Prostate gland (tissue), 2 donors: ENCODE data around the gene CAPSL. TPM values are rescaled to one million over a fixed set of nuclear protein-coding genes. Genes with fewer than 3 reads are reported as not detected.

ENCODE experiments used
- DNase-seq: peaks from one replicate; pipeline ENCODE4 v3.0.0-alpha.2; 2019; ENCODE audit warnings: low spot score
- H3K27ac ChIP-seq, 2 donors: fragments of 200-600 bp; sonication (generic); 2 replicates each; pipeline ENCODE4 v1.5.1; 2017 to 2019
- H3K27me3 ChIP-seq: fragments of 200-600 bp; sonication (generic); replicated peaks from 2 replicates; pipeline ENCODE4 v1.5.1; 2019; ENCODE audit not compliant: insufficient read depth
- H3K36me3 ChIP-seq, 2 donors: fragments of 200-600 bp; sonication (generic); 1 replicate in 1 of 2; 2 replicates in 1 of 2; pipeline versions ENCODE4 v1.5.1 to v1.8.1; 2017 to 2019
- H3K4me1 ChIP-seq: fragments of 200-600 bp; sonication (generic); replicated peaks from 2 replicates; pipeline ENCODE4 v1.5.1; 2019
- H3K4me3 ChIP-seq, 2 donors: fragments of 200-600 bp; sonication (generic); 2 replicates each; pipeline ENCODE4 v1.5.1; 2017 to 2019
- H3K9me3 ChIP-seq: fragments of 200-600 bp; sonication (generic); 2 replicates; pipeline ENCODE4 v1.5.1; 2017
- POLR2A ChIP-seq: fragments of 450-650 bp; IDR thresholded peaks from one replicate; pipeline ENCODE4 v1.6.1; 2016; ENCODE audit warnings: antibody characterized with exemption, mild to moderate bottlenecking
- POLR2AphosphoS5 ChIP-seq: sonication (generic); formaldehyde crosslinking; IDR thresholded peaks from one replicate; pipeline ENCODE4 v1.6.1; 2017; ENCODE audit warnings: antibody characterized with exemption
- WGBS: methylation state at CpG from one replicate; pipeline ENCODE4 v1.1.5; 2018; 5-methylcytosine and 5-hydroxymethylcytosine counted together
- intact Hi-C: fragments of 100-400 bp; cut with DNase I; formaldehyde crosslinking; loops from one replicate; pipeline ENCODE4 v1.14.2; 2022
- total RNA-seq, 2 donors: library from RNA; depleted of rRNA; stranded (reverse); fragments of >200 nt; gene quantifications; one replicate each; pipeline ENCODE4 v1.1.0, GENCODE V29; 2016
- TF ChIP-seq, protein P1 (sequence below), 4 experiments: fragments of 200-600 bp in 2 of 4; fragments of 450-650 bp in 2 of 4; sonication (generic) in 2 of 4; IDR thresholded peaks; 1 replicate in 3 of 4; 2 replicates in 1 of 4; pipeline ENCODE4 v1.5.1; 2016 to 2019; ENCODE audit warnings: antibody characterized with exemption in 4 of 4, mild to moderate bottlenecking in 2 of 4, moderate library complexity in 2 of 4

Gene CAPSL
- total RNA-seq, 2 donors from 2014 or later, result not detected

DNA sequence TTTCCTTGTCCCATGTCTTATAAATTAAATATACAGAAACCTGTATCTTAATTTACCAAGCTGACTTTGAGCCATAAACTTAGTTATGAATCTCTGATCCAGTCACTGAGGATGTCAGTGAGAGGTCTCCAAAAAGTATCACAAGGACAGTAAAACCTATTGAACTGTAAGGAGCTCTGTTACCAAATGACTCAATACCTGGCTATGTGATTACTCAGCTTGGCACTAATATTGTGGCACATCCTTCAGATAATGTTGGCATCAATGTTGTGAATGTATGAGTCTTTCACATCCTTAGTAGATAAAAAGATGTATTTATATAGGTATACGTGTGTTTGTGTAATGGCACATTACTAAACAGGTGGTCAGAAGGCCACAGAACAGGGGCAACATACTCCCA, 18.0 kb upstream of the CAPSL start:
- intact Hi-C loops, result no loop called here
- H3K4me3 ChIP-seq, result no peak overlapping the region
- no peak for DNase-seq
- no peaks in the 10 kb centered on the region for H3K9me3 ChIP-seq
- WGBS, result 94% methylated on average over 1 of the region's 1 CpG
- TF ChIP-seq POLR2AphosphoS5 (no peak), POLR2A (no peak)
- TF ChIP-seq, protein P1, sequence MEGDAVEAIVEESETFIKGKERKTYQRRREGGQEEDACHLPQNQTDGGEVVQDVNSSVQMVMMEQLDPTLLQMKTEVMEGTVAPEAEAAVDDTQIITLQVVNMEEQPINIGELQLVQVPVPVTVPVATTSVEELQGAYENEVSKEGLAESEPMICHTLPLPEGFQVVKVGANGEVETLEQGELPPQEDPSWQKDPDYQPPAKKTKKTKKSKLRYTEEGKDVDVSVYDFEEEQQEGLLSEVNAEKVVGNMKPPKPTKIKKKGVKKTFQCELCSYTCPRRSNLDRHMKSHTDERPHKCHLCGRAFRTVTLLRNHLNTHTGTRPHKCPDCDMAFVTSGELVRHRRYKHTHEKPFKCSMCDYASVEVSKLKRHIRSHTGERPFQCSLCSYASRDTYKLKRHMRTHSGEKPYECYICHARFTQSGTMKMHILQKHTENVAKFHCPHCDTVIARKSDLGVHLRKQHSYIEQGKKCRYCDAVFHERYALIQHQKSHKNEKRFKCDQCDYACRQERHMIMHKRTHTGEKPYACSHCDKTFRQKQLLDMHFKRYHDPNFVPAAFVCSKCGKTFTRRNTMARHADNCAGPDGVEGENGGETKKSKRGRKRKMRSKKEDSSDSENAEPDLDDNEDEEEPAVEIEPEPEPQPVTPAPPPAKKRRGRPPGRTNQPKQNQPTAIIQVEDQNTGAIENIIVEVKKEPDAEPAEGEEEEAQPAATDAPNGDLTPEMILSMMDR (IDR thresholded peaks at IDR 0.05), result no peak
- no peaks in the 10 kb centered on the region for H3K36me3 ChIP-seq
- no peak overlapping the region for H3K27ac ChIP-seq
- H3K4me1 ChIP-seq, result no peaks in the 10 kb centered on the region
- no peaks in the 10 kb centered on the region for H3K27me3 ChIP-seq

DNA sequence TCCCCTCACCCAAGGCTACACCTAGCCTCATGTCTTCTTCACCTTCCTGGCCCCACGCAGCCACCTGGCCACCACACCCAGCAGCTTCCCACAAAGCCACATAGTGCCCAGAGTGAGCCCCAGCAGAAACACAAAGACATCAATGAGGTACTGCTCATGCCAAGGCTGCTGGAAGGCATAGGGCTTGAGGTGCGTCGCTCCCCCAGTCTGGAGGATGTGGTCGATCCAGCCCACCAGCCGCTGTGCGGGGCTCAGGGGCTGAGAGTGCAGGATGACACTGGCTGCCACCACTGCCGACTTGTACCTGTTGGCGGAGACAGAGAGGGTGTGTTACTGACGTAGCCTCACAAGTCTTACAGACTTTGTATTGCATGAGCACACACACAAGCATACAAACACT, 15.8 kb upstream of the CAPSL start:
- intact Hi-C loops, result no loop called here
- no peaks in the 10 kb centered on the region for H3K9me3 ChIP-seq
- no peaks in the 10 kb centered on the region for H3K4me1 ChIP-seq
- no peak overlapping the region for H3K27ac ChIP-seq
- H3K4me3 ChIP-seq, result no peak overlapping the region
- TF ChIP-seq, protein P1 (IDR thresholded peaks at IDR 0.05), result no peak
- TF ChIP-seq POLR2A (no peak), POLR2AphosphoS5 (no peak)
- DNase-seq, result no peak
- no peaks in the 10 kb centered on the region for H3K36me3 ChIP-seq
- H3K27me3 ChIP-seq, result no peaks in the 10 kb centered on the region
- WGBS, result 74% methylated on average over 9 of the region's 9 CpGs

DNA sequence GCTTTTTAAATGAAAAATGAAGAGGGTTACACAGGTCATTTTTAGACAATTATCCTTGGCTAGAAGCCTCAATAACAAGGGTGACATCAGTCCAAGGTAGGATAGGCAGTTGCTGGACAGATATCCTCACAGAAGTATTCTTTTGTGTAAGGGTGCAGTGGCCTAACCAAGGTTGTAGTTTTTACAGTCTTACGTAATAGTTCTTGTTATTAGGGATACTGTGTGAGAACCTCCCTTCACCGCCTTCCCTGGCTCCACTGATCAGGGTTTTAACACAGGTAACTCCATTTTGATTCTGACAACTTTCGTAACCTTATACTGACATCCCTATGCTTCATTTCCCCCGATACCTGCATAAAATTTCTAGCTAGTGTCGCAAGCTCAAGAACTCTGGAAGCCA, 8.7 kb upstream of the CAPSL start:
- intact Hi-C loops, result no loop called here
- DNase-seq, result no peak
- Histone ChIP-seq H3K27ac (no peak overlapping the region), H3K36me3 (no peaks in the 10 kb centered on the region), H3K4me3 (no peak overlapping the region), H3K4me1 (no peaks in the 10 kb centered on the region), H3K9me3 (no peaks in the 10 kb centered on the region), H3K27me3 (no peaks in the 10 kb centered on the region)
- TF ChIP-seq, protein P1 (IDR thresholded peaks at IDR 0.05), result no peak
- no peak for TF ChIP-seq POLR2A
- WGBS, result 84% methylated on average over 5 of the region's 5 CpGs

DNA sequence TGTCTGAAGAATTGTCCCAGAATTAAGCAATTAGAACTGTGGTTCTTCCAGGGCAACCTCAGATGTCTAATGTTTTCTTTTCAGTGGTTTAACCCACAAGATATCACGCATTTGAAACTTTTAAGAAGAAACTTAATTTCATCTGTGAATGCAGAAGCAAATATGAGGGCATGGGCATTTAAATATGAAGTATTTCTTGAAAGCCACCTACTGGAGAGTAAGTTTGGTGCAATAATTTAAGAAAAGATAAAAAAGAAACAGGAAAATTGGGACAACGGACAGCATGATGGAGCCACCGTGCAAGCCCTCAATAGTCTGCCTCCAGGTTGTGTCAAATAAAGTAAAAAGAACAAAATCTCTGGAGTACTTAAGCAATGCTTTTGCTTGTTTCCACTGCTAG, 1.2 kb upstream of the CAPSL start:
- intact Hi-C loops, result no loop called here
- H3K27me3 ChIP-seq, result no peaks in the 10 kb centered on the region
- TF ChIP-seq POLR2AphosphoS5 (no peak), POLR2A (no peak)
- TF ChIP-seq, protein P1 (IDR thresholded peaks at IDR 0.05), result no peak
- H3K9me3 ChIP-seq, result no peaks in the 10 kb centered on the region
- H3K4me3 ChIP-seq, result no peak overlapping the region
- no peaks in the 10 kb centered on the region for H3K4me1 ChIP-seq
- no peak overlapping the region for H3K27ac ChIP-seq
- no peak for DNase-seq
- WGBS, result 73% methylated on average over 3 of the region's 3 CpGs
- no peaks in the 10 kb centered on the region for H3K36me3 ChIP-seq

DNA sequence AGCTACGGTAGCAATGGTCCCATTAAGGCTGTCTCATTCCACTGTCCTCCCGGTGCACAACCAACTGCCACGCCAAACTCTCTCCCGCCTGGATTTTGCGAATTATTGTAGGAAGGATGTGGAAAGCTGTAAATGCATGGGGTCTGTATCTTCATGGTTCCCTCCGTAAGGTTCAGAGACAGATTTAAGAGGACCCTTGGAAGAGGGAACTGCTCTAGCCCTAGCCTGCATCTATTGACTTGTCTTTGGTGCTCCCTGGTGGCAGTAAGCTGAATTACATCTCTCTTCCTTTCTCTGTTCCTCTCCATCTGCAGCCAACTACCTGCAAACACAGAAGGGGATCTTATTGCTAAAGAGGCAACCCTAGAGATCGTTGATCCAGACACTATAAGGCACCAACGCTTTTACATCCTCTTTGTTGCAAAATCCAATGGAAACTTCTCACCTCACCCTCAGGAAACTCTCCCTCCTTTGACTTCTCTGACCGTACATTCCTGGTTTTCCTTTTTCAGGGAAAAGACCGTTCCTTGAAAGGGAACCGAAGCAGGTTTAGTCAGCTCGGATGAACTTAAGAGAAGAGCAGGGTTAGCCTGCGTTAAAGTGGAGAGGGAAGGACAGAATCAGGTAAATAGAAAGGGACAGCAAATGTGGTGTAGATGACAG, 11.9 kb downstream of the CAPSL start:
- no peak overlapping the region for H3K27ac ChIP-seq
- intact Hi-C loops, result loop anchor here (2.0 to 5.0 kb wide), 2 partner anchors 149 to 310 kb away; partner anchors contain the start of gene SPEF2
- DNase-seq, result peak; percentile 42

More for the DNA sequence above, 11.9 kb downstream of the CAPSL start:
- no peak for TF ChIP-seq POLR2AphosphoS5
- TF ChIP-seq, protein P1 (IDR thresholded peaks at IDR 0.05), result peak; percentile 57 to 84 (median 81)
- 39% methylated on average over 13 of the region's 13 CpGs for WGBS
- no peaks in the 10 kb centered on the region for H3K36me3 ChIP-seq
- no peaks in the 10 kb centered on the region for H3K27me3 ChIP-seq
- H3K4me3 ChIP-seq, result no peak overlapping the region
- no peaks in the 10 kb centered on the region for H3K9me3 ChIP-seq
- H3K4me1 ChIP-seq, result no peaks in the 10 kb centered on the region
